H1 (cell line): ENCODE data around the gene CCDC78. TPM values are rescaled to one million over a fixed set of nuclear protein-coding genes. Genes with fewer than 3 reads are reported as not detected.
A peak's percentile ranks its signal among the peaks of the same experiment; 100 is the strongest.

Experiments used
- CTCF ChIA-PET: fragments of 300-600 bp; sonication (Branson Sonifier 250); formaldehyde crosslinking; loops from one replicate; lab custom pipeline; 2021; ENCODE audit not compliant: partially characterized antibody; lab: Charles Lee
- POLR2A ChIA-PET: fragments of 300-600 bp; sonication (Branson Sonifier 250); formaldehyde crosslinking; loops from one replicate; lab custom pipeline; 2021; ENCODE audit warnings: inconsistent platforms; ENCODE audit not compliant: partially characterized antibody; lab: Charles Lee
- DNase-seq, 2 experiments: peaks; one replicate each; pipeline versions ENCODE4 v3.0.0 to v3.0.0-alpha.2; 2010 to 2022; ENCODE audit warnings: low spot score in 2 of 2, low read depth in 1 of 2, mixed read lengths in 1 of 2
- FAIRE-seq: peaks from 2 replicates; lab custom pipeline; 2011; peaks lifted over from hg19 to GRCh38; lab: Jason Lieb, UNC
- H2AFZ ChIP-seq: 2 replicates; pipeline ENCODE4 v1.8.1; 2012; ENCODE audit warnings: low read length, inconsistent platforms
- H2AK5ac ChIP-seq: 2 replicates; pipeline ENCODE4 v1.6.1; 2013; ENCODE audit warnings: low read depth, low read length
- H2BK120ac ChIP-seq: replicated peaks from 2 replicates; pipeline ENCODE3; 2013; ENCODE audit warnings: low read depth, low read length, inconsistent platforms
- H2BK12ac ChIP-seq: 2 replicates; pipeline ENCODE4 v1.6.1; 2013; ENCODE audit warnings: low read depth, low read length
- H2BK15ac ChIP-seq: 2 replicates; pipeline ENCODE4 v1.6.1; 2013; ENCODE audit warnings: low read length
- H2BK20ac ChIP-seq: 2 replicates; pipeline ENCODE4 v1.6.1; 2013; ENCODE audit warnings: low read length
- H2BK5ac ChIP-seq: 2 replicates; pipeline ENCODE4 v1.6.1; 2013; ENCODE audit warnings: low read depth, low read length
- H3K14ac ChIP-seq: 2 replicates; pipeline ENCODE4 v1.6.1; 2013; ENCODE audit warnings: inconsistent platforms; ENCODE audit not compliant: insufficient read length
- H3K18ac ChIP-seq: 2 replicates; pipeline ENCODE4 v1.6.1; 2013; ENCODE audit warnings: low read length; ENCODE audit errors: extremely low read depth
- H3K23ac ChIP-seq: 2 replicates; pipeline ENCODE4 v1.6.1; 2013; ENCODE audit warnings: inconsistent platforms; ENCODE audit not compliant: insufficient read length
- H3K23me2 ChIP-seq: 2 replicates; pipeline ENCODE4 v1.6.1; 2013; ENCODE audit warnings: low read depth, low read length
- H3K27ac ChIP-seq: 2 replicates; pipeline ENCODE4 v1.6.1; 2011; ENCODE audit warnings: low read depth, low read length, inconsistent platforms
- H3K27me3 ChIP-seq, 4 experiments: replicated peaks in 1 of 4; 1 replicate in 1 of 4; 2 replicates in 3 of 4; pipeline versions ENCODE4 v1.6.1 to v1.8.1; 2011 to 2013; ENCODE audit warnings: low read length in 3 of 4, mild to moderate bottlenecking in 3 of 4, inconsistent platforms in 2 of 4, mixed read lengths in 2 of 4, moderate library complexity in 1 of 4; ENCODE audit not compliant: control insufficient read depth in 3 of 4, insufficient read depth in 3 of 4; ENCODE audit errors: extremely low read depth in 1 of 4
- H3K36me3 ChIP-seq, 4 experiments: 2 replicates each; pipeline versions ENCODE4 v1.6.1 to v1.8.1; 2011 to 2013; ENCODE audit warnings: mild to moderate bottlenecking in 4 of 4, low read length in 3 of 4, moderate library complexity in 2 of 4, control low read depth in 1 of 4, inconsistent platforms in 1 of 4; ENCODE audit not compliant: insufficient read depth in 4 of 4, control insufficient read depth in 2 of 4
- H3K4ac ChIP-seq: replicated peaks from 2 replicates; pipeline ENCODE3; 2013; ENCODE audit warnings: low read length, low read depth, mixed read lengths, inconsistent platforms; ENCODE audit not compliant: insufficient read length
- H3K4me1 ChIP-seq, 4 experiments: replicated peaks in 1 of 4; 1 replicate in 1 of 4; 2 replicates in 3 of 4; pipeline versions ENCODE4 v1.6.1 to v1.8.1; 2011 to 2013; ENCODE audit warnings: low read length in 3 of 4, inconsistent platforms in 2 of 4, mixed read lengths in 1 of 4; ENCODE audit not compliant: insufficient read depth in 4 of 4, control insufficient read depth in 3 of 4
- H3K4me2 ChIP-seq, 2 experiments: 2 replicates each; pipeline versions ENCODE4 v1.6.1 to v1.8.1; 2011 to 2013; ENCODE audit warnings: low read depth in 2 of 2, low read length in 2 of 2, control low read depth in 1 of 2, inconsistent platforms in 1 of 2, mild to moderate bottlenecking in 1 of 2; ENCODE audit not compliant: insufficient read depth in 1 of 2
- H3K4me3 ChIP-seq, 4 experiments: fragments of 200-600, 300-600 bp in 1 of 4; sonication (generic), shearing (Covaris generic), sonication (Bioruptor Twin) in 1 of 4; 2 replicates each; pipeline versions ENCODE4 v1.5.1 to v1.8.1; 2011 to 2016; ENCODE audit warnings: low read length in 4 of 4, low read depth in 3 of 4, control low read depth in 2 of 4, inconsistent platforms in 2 of 4, mild to moderate bottlenecking in 2 of 4, mixed read lengths in 1 of 4, moderate library complexity in 1 of 4; ENCODE audit not compliant: insufficient read depth in 2 of 4; ENCODE audit errors: extremely low read depth in 1 of 4
- H3K56ac ChIP-seq: replicated peaks from 2 replicates; pipeline ENCODE3; 2013; ENCODE audit warnings: low read depth, mild to moderate bottlenecking, mixed read lengths, low read length, inconsistent platforms; ENCODE audit not compliant: insufficient read length
- H3K79me1 ChIP-seq: 2 replicates; pipeline ENCODE4 v1.6.1; 2013; ENCODE audit warnings: low read depth, low read length, control low read depth
- H3K79me2 ChIP-seq, 2 experiments: 2 replicates each; pipeline versions ENCODE4 v1.6.1 to v1.8.1; 2012 to 2013; ENCODE audit warnings: low read length in 2 of 2, mild to moderate bottlenecking in 2 of 2, inconsistent platforms in 1 of 2; ENCODE audit not compliant: insufficient read depth in 2 of 2, control insufficient read depth in 1 of 2
- H3K9ac ChIP-seq, 4 experiments: replicated peaks in 1 of 4; 1 replicate in 1 of 4; 2 replicates in 3 of 4; pipeline versions ENCODE4 v1.6.1 to v1.8.1; 2011 to 2013; ENCODE audit warnings: low read depth in 3 of 4, low read length in 3 of 4, control low read depth in 2 of 4, mild to moderate bottlenecking in 2 of 4, moderate library complexity in 2 of 4, inconsistent platforms in 1 of 4; ENCODE audit errors: extremely low read depth in 1 of 4
- H3K9me3 ChIP-seq, 2 experiments: 2 replicates each; pipeline versions ENCODE4 v1.6.1 to v1.8.1; 2012 to 2013; ENCODE audit warnings: mild to moderate bottlenecking in 2 of 2, moderate library complexity in 2 of 2, control low read depth in 1 of 2, inconsistent platforms in 1 of 2, low read depth in 1 of 2, low read length in 1 of 2, mixed read lengths in 1 of 2; ENCODE audit not compliant: insufficient read depth in 2 of 2
- H4K20me1 ChIP-seq, 2 experiments: replicated peaks in 1 of 2; 2 replicates each; pipeline versions ENCODE3 to v1.8.1; 2011 to 2013; ENCODE audit warnings: inconsistent platforms in 2 of 2, low read length in 2 of 2, mild to moderate bottlenecking in 1 of 2; ENCODE audit not compliant: insufficient read depth in 2 of 2, control insufficient read depth in 1 of 2
- H4K5ac ChIP-seq: 2 replicates; pipeline ENCODE4 v1.6.1; 2013; ENCODE audit warnings: low read length, low read depth, mixed read lengths, inconsistent platforms; ENCODE audit not compliant: insufficient read length
- H4K8ac ChIP-seq: 2 replicates; pipeline ENCODE4 v1.8.0; 2013; ENCODE audit warnings: mild to moderate bottlenecking, moderate library complexity, low read length, inconsistent platforms; ENCODE audit not compliant: insufficient read depth; ENCODE audit errors: extremely low read depth
- H4K91ac ChIP-seq: replicated peaks from 2 replicates; pipeline ENCODE3; 2013; ENCODE audit warnings: low read length, mixed read lengths, inconsistent platforms; ENCODE audit not compliant: insufficient read length
- BRCA1 ChIP-seq: IDR thresholded peaks from 2 replicates; pipeline ENCODE4 v1.6.1; 2012; ENCODE audit warnings: low read depth, low read length, improper control_type of control experiment
- CBX5 ChIP-seq: fragments of 300-800, 300-1000 bp; sonication (generic); IDR thresholded peaks from 2 replicates; pipeline ENCODE4 v1.7.1; 2016; ENCODE audit warnings: antibody characterized with exemption, low read length, low read depth
- CBX8 ChIP-seq: fragments of 300-800, 300-1000 bp; sonication (generic); IDR thresholded peaks from 2 replicates; pipeline ENCODE4 v1.7.1; 2016; ENCODE audit warnings: low read depth, low read length, borderline replicate concordance
- CREB1 ChIP-seq: IDR thresholded peaks from 2 replicates; pipeline ENCODE4 v1.6.1; 2012; ENCODE audit warnings: inconsistent platforms
- EZH2 ChIP-seq: fragments of 200-600 bp; sonication (generic); IDR thresholded peaks from 2 replicates; pipeline ENCODE4 v1.7.1; 2012; ENCODE audit warnings: low read depth, mild to moderate bottlenecking, moderate library complexity, low read length, inconsistent platforms; ENCODE audit not compliant: severe bottlenecking
- GTF2F1 ChIP-seq: IDR thresholded peaks from 2 replicates; pipeline ENCODE4 v1.6.1; 2012; ENCODE audit warnings: low read depth, low read length, improper control_type of control experiment, borderline replicate concordance
- KDM4A ChIP-seq: IDR thresholded peaks from one replicate; pipeline ENCODE4 v1.7.1; 2012; ENCODE audit warnings: low read depth, mild to moderate bottlenecking, moderate library complexity, low read length, inconsistent platforms; ENCODE audit not compliant: severe bottlenecking
- MAX ChIP-seq: IDR thresholded peaks from 2 replicates; pipeline ENCODE4 v1.6.1; 2012; ENCODE audit warnings: inconsistent platforms
- RNF2 ChIP-seq: fragments of 200-900, 300-1000 bp; sonication (generic); IDR thresholded peaks from 2 replicates; pipeline ENCODE4 v1.7.1; 2016; ENCODE audit warnings: borderline replicate concordance, low read depth, mild to moderate bottlenecking, antibody characterized with exemption, low read length; ENCODE audit not compliant: poor library complexity, severe bottlenecking; ENCODE audit errors: missing control alignments
- SP1 ChIP-seq: IDR thresholded peaks from 2 replicates; pipeline ENCODE4 v1.6.1; 2011; ENCODE audit warnings: low read depth, low read length
- WGBS, 2 experiments: shearing (Covaris generic) in 1 of 2; methylation state at CpG; one replicate each; pipeline versions ENCODE4 v1.1.6 to v1.1.7; 2013 to 2015; ENCODE audit warnings: low lambda C conversion rate in 2 of 2, mixed read lengths in 2 of 2, inconsistent platforms in 1 of 2, low coverage in 1 of 2, missing lambda C conversion rate in 1 of 2; ENCODE audit not compliant: insufficient replicate concordance in 2 of 2, insufficient coverage in 1 of 2, insufficient read length in 1 of 2; ENCODE audit errors: extremely low coverage in 1 of 2, missing lambda C conversion rate in 1 of 2; 5-methylcytosine and 5-hydroxymethylcytosine counted together
- polyA plus RNA-seq, 7 experiments: library from polyadenylated mRNA; depleted of rRNA in 3 of 7; stranded (reverse) in 5 of 7; unstranded in 2 of 7; fragments of >200 nt in 5 of 7; fragments of 200-250 nt in 2 of 7; gene quantifications; 1 replicate in 5 of 7; 2 replicates in 1 of 7; 4 replicates in 1 of 7; pipeline versions ENCODE4 v1.2.1 to v1.2.3, GENCODE V29; 2011 to 2013; ENCODE audit warnings: missing spikeins in 2 of 7, mixed read lengths in 2 of 7
- total RNA-seq: library from RNA; stranded (reverse); fragmentation: NEBNext Ultra II Directional; extraction: Animal tissue kit (Norgen Biotek cat#: 25700); gene quantifications from 2 replicates; pipeline ENCODE4 v1.2.1, GENCODE V29; 2021

CCDC78 gene
- total and polyA plus RNA-seq, 2 of the 8 experiments (the other 6 are each of a cell fraction or from before 2014, with no cell fraction given), result 7.1 to 8.5 TPM

- Histone ChIP-seq H2BK12ac (no peak within 1 kb of the TSS), H3K4me1 (peaks cover 0 to 23% (median 16%) of the 10 kb centered on the region in 4 experiments; a peak in 5 of 7 replicates), H3K9me3 (no peaks in the 10 kb centered on the region), H2AK5ac (peak within 1 kb of the TSS; percentile 75; the same call in 1 of the 2 replicates), H3K27me3 (peaks cover 0 to 51% (median 27%) of the 10 kb centered on the region in 4 experiments; a peak in 6 of 7 replicates), H3K4me3 (peak within 1 kb of the TSS; percentile 41 to 74 (median 44); a peak in 7 of 8 replicates), H2BK20ac (no peak within 1 kb of the TSS), H3K27ac (no peak within 1 kb of the TSS), H3K23me2 (peaks cover 11% of the 10 kb centered on the region; the same call in 1 of the 2 replicates), H3K56ac (no peak within 1 kb of the TSS), H3K14ac (no peak within 1 kb of the TSS), H4K5ac (no peak within 1 kb of the TSS), H2BK120ac (no peak within 1 kb of the TSS), H4K20me1 (peaks cover 2 to 8% of the 10 kb centered on the region in 2 experiments), H3K4ac (no peak within 1 kb of the TSS), H4K8ac (peak within 1 kb of the TSS; percentile 75), H3K23ac (no peak within 1 kb of the TSS), H3K79me1 (no peaks in the 10 kb centered on the region), H3K36me3 (no peaks in the 10 kb centered on the region), H4K91ac (no peak within 1 kb of the TSS), H2BK5ac (no peak within 1 kb of the TSS; the same call in 1 of the 2 replicates), H3K4me2 (peak within 1 kb of the TSS; percentile 53 to 83), H3K79me2 (no peaks in the 10 kb centered on the region), H2BK15ac (no peak within 1 kb of the TSS), H3K18ac (peak within 1 kb of the TSS; percentile 48), H3K9ac (peak within 1 kb of the TSS in 1 of 4 experiments; percentile 54; a peak in 2 of 7 replicates), H2AFZ (no peak within 1 kb of the TSS)
- ChIA-PET POLR2A (interaction anchor here (0.8 to 20.9 kb wide), 11 partner anchors 12 to 86 kb away, joined by 3 to 353 read pairs (median 7); partner anchors contain the start of genes ANTKMT, CCDC78, GNG13 and HAGHL), CTCF (interaction anchor here (0.8 to 33.4 kb wide), 9 partner anchors 7 to 167 kb away, joined by 3 to 977 read pairs (median 9); partner anchors contain the start of genes ANTKMT, CCDC78, CHTF18 and CIAO3)
- TF ChIP-seq RNF2 (no peak), KDM4A (peak; percentile 16), CBX8 (no peak), GTF2F1 (no peak), CREB1 (no peak), BRCA1 (no peak), CBX5 (no peak), EZH2 (no peak), SP1 (0 out of 2 replicates have a peak, but pooled peaks have one; percentile 39), MAX (0 out of 2 replicates have a peak, but pooled peaks have one; percentile 16)
- 11% methylated on average over 45 of the region's 108 CpGs; no CpG with 5 or more reads in 1 of the 2 experiments for WGBS, 2 experiments
- DNase-seq (peak in 1 of 2 experiments; percentile 95), FAIRE-seq (no peak)
Measured at GRCh38 chr16:714558-715476, 11.4 kb downstream of the CCDC78 start, which contains the start of gene METRN. TSS of gene METRN (plus strand) at chr16:715118. CDS start at chr16:715290, 172 bp downstream.
